Stimulated activated CD4-positive, alpha-beta T cell treated with anti-CD3 and anti-CD28 coated beads, Interleukin-1b, Interleukin-23, amount 100 ng/mL, for 48 hours (primary cell): Measurements from ENCODE around the gene TTC7B.
A peak's percentile ranks its signal among the peaks of the same experiment; 100 is the strongest.

Experiments used
- DNase-seq: peaks from one replicate; pipeline ENCODE4 v3.0.0-alpha.2; 2020

TTC7B gene

GRCh38 chr14:90666571-90666970 is 149.7 kb downstream of the TTC7B start:
- no peak for DNase-seq

DNA sequence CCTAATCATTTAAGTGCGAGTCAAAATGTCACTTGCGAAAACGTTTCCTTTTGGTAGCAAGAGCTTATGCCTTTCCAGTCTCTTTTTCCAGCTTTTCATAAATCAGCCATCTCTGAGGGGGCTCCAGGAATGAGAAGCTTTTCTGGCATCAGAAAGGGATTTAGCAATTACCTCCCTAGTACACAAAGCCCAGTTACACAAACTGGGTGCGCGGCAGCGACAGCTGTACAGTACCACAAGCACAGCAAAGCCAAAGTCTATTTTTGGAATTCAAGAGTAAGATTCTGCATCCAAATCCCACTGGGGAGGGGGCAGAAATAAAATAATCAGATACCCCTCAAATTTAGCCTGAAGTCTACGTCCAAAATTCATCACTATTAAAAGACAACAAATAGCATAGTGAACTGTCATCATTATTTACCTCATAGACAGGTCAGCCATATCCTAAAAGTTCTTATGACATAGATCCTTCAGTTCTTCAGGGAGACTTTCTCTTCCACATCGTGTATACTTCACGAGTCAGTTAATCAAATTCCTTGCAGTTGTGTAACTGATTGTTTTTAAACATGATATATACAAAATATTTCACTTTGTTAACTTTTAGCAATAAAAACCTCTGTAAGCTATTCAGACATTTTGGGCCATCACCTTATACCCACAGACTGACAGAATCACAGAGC is 150.8 kb downstream of the TTC7B start:
- DNase-seq: no peak

- DNase-seq: no peak
Observed at GRCh38 chr14:90664911-90665310, 151.3 kb downstream of the TTC7B start.

DNA sequence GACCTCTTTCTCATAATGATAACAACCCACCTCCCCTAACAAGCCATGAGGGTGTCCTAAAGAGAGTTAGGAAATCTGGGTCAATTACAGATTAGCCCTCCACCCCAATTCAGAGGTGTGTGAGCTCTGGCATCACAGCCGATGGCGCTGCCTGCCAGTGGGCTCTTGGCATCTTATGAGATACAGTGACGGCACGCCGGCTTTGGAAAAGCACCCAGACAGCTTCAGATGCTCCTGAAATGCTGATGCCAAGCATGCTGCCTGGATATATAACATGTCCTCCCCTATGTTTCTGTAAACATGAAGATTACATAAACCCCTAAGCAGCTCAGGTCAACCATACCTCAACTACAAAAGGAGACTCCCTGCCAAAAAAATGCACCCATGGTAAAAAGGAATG is 152.6 kb downstream of the TTC7B start:
- no peak for DNase-seq

- DNase-seq: no peak
Observed at GRCh38 chr14:90663140-90663539, 153.1 kb downstream of the TTC7B start.

- DNase-seq: no peak
Observed at GRCh38 chr14:90661866-90662265, 154.4 kb downstream of the TTC7B start.

GRCh38 chr14:90660865-90661570 is 155.2 kb downstream of the TTC7B start:
- DNase-seq: no peak

DNA sequence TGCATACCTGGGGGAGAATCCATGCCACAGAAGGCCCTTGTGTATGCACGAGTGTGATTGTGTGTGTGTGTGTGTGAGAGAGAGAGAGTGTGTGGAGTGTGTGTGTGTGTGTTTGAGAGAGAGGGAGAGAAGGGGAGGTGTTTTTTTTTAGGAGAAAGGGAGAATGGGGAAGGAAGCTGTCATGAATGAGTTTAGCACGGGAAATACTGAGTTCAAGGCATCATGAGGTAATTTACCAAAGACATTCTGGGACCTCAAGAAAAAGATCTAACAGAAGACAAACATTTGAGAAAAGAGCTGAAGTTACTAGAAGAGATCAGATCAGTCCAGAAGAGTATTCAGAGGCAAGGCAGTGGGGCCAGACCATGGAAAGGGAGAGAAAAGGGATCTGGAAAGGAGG is 157.1 kb downstream of the TTC7B start:
- DNase-seq: no peak

DNA sequence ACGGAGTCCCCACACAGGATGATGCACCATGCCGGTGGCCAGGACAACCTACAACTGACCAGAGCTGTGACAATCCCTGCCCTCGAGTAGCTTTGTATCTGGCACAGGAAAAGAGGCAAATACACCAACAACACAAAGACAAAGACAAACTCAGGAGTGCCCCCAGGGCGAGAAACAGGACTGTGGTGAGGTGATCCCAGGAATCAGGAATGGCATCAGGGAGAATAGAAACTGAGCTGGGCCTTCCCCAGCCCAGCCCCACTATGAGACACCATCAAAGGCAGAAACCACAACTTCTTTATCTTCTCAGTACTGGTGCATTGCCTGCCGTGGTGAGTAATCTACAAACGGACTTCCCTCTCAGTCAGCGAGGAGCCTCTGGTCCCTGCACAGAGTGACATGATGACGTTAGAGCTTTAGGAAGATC is 157.7 kb downstream of the TTC7B start:
- DNase-seq: peak; percentile 17

GRCh38 chr14:90656973-90657372 is 159.3 kb downstream of the TTC7B start:
- DNase-seq: no peak

DNA sequence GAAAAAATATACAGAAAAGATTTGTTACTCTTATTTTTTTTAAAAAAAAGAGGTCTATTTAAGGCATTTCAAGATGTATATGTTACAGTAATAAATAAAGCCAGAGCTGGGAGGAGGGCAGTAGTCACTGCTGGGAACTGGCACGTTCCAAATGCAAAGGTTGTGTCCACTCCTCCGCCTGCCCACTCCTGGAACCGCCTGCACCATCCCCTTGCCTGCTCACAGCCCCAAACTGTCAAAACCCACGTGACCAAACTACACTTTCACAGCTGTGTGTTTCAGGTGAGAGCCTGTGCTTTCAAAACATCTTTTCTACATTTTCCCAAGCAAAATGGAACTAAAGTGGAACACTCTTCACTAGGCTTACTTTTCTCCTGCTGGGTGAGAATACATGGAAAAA is 160.4 kb downstream of the TTC7B start:
- no peak for DNase-seq

DNA sequence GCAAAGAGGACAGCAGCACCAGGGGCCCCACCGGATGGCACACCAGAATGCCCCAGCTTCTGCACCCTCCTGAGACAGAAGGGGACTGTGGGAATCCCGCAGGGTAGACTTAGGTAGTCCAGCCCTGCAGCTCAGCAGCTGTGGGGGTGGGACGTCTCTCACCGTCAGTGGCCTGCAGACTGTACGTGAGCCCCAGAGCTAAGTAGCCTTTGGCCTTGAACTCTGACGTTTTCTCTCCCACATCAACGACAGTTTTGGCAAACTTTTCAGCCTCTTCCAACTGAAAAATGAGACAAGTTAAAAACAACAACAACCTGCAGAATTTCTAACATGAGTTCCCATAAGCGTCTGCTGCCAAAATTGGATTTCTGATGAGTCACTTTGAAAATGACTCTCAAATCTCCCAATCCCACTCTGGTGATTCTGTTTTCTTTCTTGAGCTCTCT is 161.4 kb downstream of the TTC7B start:
- no peak for DNase-seq

DNA sequence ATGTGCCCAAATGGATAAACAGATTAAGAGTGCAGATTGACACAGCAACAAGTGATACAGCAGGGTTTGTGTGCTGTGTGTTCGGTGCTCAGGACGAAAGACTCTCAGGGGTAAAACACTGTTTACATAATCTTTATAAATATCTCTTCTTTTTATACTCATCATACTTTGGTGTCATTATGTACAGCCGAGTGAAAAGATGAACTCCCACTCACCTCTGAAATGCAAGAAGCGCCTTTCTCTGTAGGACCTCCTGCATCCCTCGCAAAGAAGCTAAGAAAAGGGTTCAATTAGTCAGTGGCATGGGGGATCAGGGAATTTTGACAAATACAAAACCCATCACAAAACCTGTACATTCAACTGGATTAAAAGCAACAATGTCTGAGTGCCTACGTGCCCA is 163.6 kb downstream of the TTC7B start:
- DNase-seq: no peak

GRCh38 chr14:90651976-90652560 is 164.2 kb downstream of the TTC7B start:
- DNase-seq: no peak

DNA sequence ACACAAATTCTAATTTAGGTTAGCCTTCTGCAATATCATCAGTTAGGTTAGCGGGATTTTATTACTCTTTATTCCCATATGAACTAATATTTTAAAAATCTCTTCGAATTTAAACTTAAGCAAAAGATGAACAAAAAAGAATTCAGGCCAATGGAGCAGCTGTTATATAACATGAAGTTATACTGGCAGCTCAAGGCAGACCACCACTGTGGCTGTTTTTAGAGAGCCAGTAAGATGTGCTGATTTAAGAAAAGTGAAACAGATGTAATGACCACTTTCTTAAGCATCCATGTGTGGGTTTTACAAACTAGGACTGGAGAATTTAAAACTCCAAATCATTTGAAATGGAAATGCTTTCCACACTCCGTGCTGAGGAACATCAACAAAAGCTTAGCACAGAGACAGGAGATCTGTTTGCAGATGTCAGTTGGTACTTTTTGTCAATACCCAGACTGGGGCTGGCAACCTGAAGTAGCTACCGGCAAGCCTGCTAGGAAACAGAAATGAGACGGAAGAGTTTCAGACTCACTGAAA is 164.9 kb downstream of the TTC7B start:
- no peak for DNase-seq

- DNase-seq: no peak
Observed at GRCh38 chr14:90649557-90650135, 166.6 kb downstream of the TTC7B start.

DNA sequence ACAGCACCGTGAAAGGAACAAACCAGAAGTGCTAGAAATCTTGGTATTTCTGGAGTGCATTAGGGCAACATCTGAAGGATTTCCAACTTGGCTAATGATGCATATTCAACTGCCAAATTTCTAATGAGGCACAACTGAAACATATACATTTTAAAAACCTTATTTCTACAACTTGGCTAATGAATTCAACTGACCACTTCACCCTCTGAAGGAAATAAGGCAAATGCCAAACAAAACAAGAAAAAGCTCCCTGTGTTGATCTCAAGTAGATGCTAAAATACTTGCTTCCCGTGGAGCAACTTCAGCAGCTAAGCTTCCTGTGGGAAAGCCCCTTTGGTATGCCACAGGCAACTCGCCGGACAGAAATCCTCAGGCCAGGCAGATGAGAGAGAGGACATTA is 167.1 kb downstream of the TTC7B start:
- DNase-seq: no peak

- DNase-seq: no peak
Observed at GRCh38 chr14:90648421-90648820, 167.8 kb downstream of the TTC7B start.

- no peak for DNase-seq
Observed at GRCh38 chr14:90647473-90648005, 168.7 kb downstream of the TTC7B start.

GRCh38 chr14:90645842-90646443 is 170.3 kb downstream of the TTC7B start:
- no peak for DNase-seq

DNA sequence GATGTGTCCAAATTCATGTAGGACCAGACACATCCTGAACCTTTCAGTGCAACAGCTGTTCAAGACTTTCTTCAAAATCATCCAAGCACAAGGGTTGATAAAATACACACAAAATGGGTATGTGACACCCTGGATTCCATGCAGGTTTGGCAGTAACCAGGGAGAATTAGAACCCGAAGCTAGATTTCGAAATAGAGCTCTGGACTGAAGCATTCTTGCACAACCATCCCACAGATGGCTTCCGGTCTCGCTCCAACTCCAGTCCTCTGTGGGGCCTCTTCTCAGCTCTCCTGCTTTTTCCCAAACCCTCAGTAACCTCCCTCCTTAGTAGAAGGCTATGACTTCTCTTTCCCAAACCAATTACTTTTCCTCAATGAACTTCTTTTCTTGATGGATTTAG is 171.3 kb downstream of the TTC7B start:
- DNase-seq: no peak

- no peak for DNase-seq
Observed at GRCh38 chr14:90643982-90644670, 172.1 kb downstream of the TTC7B start.
